ENCODE measurements around the gene PHF21B.
A peak's percentile ranks its signal among the peaks of the same experiment; 100 is the strongest.

Gene PHF21B

DNA sequence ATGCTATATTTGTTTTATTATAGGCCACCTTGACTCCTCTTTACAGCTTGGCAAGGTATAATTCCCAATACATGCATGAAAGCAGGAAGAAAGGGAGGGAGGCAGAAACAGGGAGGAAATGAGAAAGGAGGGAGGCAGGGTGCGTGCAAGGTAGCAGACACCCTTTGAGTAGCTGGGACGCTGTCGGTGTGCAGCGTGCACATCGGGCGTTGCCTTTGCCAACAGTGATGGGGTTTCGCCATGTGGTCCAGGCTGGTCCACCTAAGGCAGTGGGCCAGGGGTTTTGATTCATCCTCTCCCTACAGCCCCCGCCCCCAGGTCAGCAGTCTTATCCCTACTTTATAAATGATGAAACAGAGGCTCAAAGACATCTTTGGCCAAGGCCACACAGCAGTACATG lies 25.0 kb upstream of the PHF21B start:
- no peaks in the 10 kb centered on the region for H3K36me3 Mint-ChIP-seq (ENCODE audit: insufficient read depth)
- no peaks in the 10 kb centered on the region for H3K4me1 Mint-ChIP-seq (ENCODE audit: low read depth in 2 of 2)
- DNase-seq = no peak
- ATAC-seq (replicated peaks) = no peak
- no peaks in the 10 kb centered on the region for H3K9me3 Mint-ChIP-seq
- H3K4me3 Mint-ChIP-seq = no peak overlapping the region
- H3K27ac Mint-ChIP-seq = no peak overlapping the region
- peaks cover 31 to 65% of the 10 kb centered on the region in 2 donors for H3K27me3 Mint-ChIP-seq

DNA sequence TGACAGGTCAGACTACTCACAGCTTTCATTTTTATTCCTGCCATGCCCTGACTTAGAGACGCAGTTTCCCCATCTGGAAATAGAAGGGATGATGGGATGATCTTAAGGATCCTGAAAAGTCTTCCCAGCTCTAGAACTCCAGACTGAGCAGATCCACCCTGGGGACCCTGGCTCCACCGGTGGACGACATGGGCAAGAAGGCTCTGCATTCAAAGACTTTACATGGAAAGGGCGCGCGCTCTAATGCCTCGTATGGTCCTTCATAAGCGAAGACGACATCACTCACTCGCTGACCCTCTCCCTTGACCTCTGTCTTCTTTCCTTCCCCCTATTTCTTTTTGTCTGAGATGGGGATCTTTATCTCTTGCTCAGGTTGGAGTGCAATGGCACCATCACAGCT lies 24.4 kb upstream of the PHF21B start:
- no peak overlapping the region for H3K27ac Mint-ChIP-seq
- H3K4me1 Mint-ChIP-seq (ENCODE audit: low read depth in 2 of 2) = no peaks in the 10 kb centered on the region
- no peaks in the 10 kb centered on the region for H3K36me3 Mint-ChIP-seq (ENCODE audit: insufficient read depth)
- H3K27me3 Mint-ChIP-seq = peaks cover 36 to 69% of the 10 kb centered on the region in 2 donors
- DNase-seq = no peak
- H3K4me3 Mint-ChIP-seq = no peak overlapping the region
- ATAC-seq (replicated peaks) = no peak
- H3K9me3 Mint-ChIP-seq = no peaks in the 10 kb centered on the region

DNA sequence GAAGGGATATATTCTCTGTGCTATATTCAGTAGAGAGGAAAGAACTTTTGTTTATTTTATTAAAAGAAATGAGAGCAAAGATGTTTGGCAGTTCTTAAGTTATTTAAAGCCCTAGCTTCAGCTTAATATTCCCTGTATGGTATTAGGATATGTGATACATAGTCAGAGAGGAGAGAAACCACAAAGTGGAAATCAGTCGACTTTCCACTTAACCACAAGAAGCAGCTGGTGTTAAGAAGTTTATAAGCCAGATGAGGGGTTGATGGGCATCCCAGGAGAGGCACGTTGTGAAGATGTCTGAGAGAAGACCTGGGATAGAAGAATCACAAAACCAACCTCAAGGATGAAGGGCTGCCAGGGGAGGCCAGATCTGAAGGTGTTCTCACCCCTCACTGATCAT lies 23.3 kb upstream of the PHF21B start:
- Mint-ChIP-seq H3K9me3 (no peaks in the 10 kb centered on the region), H3K27ac (no peak overlapping the region), H3K4me3 (no peak overlapping the region), H3K36me3 (ENCODE audit: insufficient read depth) (no peaks in the 10 kb centered on the region), H3K4me1 (ENCODE audit: low read depth in 2 of 2) (no peaks in the 10 kb centered on the region), H3K27me3 (peaks cover 27 to 68% of the 10 kb centered on the region in 2 donors)
- DNase-seq (no peak), ATAC-seq (replicated peaks) (no peak)

DNA sequence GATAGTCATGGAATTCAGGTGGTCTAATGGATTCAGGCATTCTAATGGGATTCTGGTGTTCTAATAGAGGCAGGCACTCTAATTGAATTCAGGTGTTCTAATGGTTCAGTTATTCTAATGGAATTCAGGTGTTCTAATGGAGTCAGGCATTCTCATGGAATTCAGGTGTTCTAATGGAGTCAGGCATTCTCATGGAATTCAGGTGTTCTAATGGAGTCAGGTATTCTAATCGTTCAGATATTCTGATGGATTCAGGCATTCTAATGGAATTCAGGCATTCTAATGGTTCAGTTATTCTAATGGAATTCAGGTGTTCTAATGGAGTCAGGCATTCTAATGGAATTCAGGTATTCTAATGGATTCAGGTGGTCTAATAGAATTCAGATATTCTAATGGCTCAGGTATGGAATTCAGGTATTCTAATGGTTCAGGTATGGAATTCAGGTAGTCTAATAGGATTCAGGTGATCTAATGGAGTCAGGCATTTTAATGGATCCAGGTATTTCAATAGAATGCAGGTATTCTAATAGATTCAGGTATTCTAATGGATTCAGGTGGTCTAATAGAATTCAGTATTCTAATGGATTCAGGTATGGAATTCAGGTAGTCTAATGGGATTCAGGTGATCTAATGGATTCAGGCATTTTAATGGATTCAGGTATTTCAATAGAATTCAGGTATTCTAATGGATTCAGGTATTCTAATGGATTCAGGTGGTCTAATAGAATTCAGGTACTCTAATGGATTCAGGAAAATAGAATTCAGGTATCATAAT lies 22.0 kb upstream of the PHF21B start:
- H3K9me3 Mint-ChIP-seq = no peaks in the 10 kb centered on the region
- peaks cover 17 to 63% of the 10 kb centered on the region in 2 donors for H3K27me3 Mint-ChIP-seq
- no peak for ATAC-seq (replicated peaks)
- peaks cover 3% of the 10 kb centered on the region for H3K36me3 Mint-ChIP-seq (ENCODE audit: insufficient read depth)
- no peaks in the 10 kb centered on the region for H3K4me1 Mint-ChIP-seq (ENCODE audit: low read depth in 2 of 2)
- no peak overlapping the region for H3K27ac Mint-ChIP-seq
- H3K4me3 Mint-ChIP-seq = no peak overlapping the region
- no peak for DNase-seq

DNA sequence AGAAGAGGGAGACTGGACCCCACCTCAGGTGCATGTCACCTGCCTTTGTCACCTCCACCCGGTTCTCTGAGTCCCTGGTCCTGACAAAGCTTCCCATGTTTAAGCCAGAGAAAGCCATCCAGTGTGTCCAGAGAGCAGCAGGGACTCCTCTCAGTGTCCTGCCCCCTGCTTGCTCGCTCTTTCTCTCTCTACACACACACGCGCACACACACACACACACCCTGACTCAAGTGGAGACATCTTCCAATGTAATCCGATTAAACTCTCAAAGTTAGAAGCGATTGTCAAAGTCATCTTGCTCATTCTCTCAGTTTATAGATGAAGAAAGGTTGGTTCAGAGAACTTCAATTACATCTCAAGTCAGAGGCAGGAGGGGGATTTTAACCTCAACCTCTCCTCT lies 19.7 kb upstream of the PHF21B start:
- ATAC-seq (replicated peaks) = no peak
- no peaks in the 10 kb centered on the region for H3K9me3 Mint-ChIP-seq
- no peaks in the 10 kb centered on the region for H3K4me1 Mint-ChIP-seq (ENCODE audit: low read depth in 2 of 2)
- H3K36me3 Mint-ChIP-seq (ENCODE audit: insufficient read depth) = peaks cover 6% of the 10 kb centered on the region
- DNase-seq = no peak
- H3K27me3 Mint-ChIP-seq = peaks cover 31 to 62% of the 10 kb centered on the region in 2 donors
- no peak overlapping the region for H3K4me3 Mint-ChIP-seq
- H3K27ac Mint-ChIP-seq = no peak overlapping the region

DNA sequence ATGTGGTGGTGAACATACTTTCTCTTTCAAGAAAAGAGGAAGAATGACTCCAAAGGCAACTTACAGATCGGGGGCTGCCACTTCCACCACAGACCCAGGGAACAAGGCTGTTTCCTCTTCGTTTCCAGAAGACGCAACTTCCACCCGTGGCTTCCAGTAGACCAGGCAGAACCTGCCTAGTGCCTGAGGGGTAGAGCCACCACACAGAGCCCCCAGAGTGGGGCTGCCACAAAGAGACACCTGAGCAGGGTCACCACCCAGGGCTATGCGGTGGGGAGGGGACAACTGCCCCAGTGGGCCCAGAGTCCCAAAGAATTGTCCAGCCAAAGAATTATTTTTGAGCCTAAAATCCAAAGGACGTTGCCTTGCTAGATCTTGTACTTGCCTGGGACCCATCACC lies 16.7 kb upstream of the PHF21B start:
- Mint-ChIP-seq H3K27ac (no peak overlapping the region), H3K4me1 (ENCODE audit: low read depth in 2 of 2) (no peaks in the 10 kb centered on the region), H3K4me3 (no peak overlapping the region), H3K9me3 (no peaks in the 10 kb centered on the region), H3K27me3 (peaks cover 44 to 79% of the 10 kb centered on the region in 2 donors), H3K36me3 (ENCODE audit: insufficient read depth) (peaks cover 6% of the 10 kb centered on the region)
- DNase-seq = no peak
- no peak for ATAC-seq (replicated peaks)

DNA sequence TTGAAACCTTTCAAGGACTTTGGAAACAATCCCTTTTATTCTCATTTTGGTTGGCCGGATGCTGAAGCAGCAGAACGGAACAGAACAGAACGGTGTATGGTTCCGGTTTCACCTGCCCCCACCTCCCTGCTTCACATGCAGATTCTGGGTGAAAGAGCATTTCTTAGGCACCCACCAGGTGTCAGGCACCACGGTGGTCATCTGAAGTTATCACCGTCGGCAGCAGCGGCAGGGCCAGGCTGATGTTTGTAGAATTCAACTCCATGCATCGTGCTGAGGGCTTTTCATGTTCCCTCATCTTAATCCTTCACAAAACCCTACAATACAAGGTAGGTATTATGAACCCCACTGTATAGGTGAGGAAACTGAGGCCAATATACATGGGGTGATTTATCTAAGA lies 13.6 kb upstream of the PHF21B start:
- H3K36me3 Mint-ChIP-seq (ENCODE audit: insufficient read depth) = peaks cover 6% of the 10 kb centered on the region

DNA sequence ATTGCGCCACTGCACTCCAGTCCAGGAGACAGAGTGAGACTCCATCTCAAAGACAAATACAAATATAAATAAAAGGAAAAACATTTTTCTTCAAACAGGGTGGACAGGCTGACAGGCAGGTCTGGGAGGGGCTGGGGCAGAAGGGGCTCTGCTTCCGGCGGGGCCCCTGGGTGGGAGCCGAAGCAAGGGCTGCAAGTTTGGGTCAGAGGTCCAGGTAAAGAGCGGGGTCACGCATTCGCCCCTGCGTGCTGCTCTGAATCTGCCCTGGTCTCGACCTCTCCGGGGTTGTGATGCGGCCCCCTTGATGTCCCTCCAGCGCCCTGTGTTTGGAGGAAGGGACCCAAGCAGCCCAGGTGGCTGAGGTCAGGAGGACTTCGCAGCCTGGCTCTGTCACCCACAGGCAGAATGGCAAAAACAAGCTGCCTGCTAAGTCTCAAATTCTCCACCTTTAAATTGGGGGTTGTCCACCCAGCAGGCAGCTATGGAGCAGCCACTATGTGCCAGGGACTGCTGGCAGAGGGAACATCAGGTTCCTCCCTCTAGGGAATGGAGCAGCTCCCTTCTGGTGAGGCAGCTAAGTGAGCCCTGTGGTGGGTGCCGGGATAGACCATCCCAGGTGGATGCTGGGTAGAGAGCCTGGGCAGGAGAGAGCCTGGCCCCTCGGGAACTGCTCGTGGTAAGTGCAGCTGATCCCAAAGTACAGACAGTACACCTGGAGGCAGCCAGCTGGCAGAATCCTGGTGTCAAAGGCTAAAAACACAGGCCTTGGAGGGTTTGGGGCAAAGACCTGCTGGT lies 10.3 kb upstream of the PHF21B start:
- DNase-seq (no peak), ATAC-seq (replicated peaks) (no peak)
- H3K4me1 Mint-ChIP-seq (ENCODE audit: low read depth in 2 of 2) = no peaks in the 10 kb centered on the region
- H3K27ac Mint-ChIP-seq = no peak overlapping the region
- no peaks in the 10 kb centered on the region for H3K9me3 Mint-ChIP-seq
- H3K27me3 Mint-ChIP-seq = peaks cover 56 to 87% of the 10 kb centered on the region in 2 donors
- H3K4me3 Mint-ChIP-seq = no peak overlapping the region
- H3K36me3 Mint-ChIP-seq (ENCODE audit: insufficient read depth) = no peaks in the 10 kb centered on the region

More for the DNA sequence above, 13.6 kb upstream of the PHF21B start:
- H3K27ac Mint-ChIP-seq = no peak overlapping the region
- DNase-seq (no peak), ATAC-seq (replicated peaks) (no peak)
- no peaks in the 10 kb centered on the region for H3K4me1 Mint-ChIP-seq (ENCODE audit: low read depth in 2 of 2)
- H3K9me3 Mint-ChIP-seq = no peaks in the 10 kb centered on the region
- no peak overlapping the region for H3K4me3 Mint-ChIP-seq
- H3K27me3 Mint-ChIP-seq = peaks cover 50 to 87% of the 10 kb centered on the region in 2 donors

DNA sequence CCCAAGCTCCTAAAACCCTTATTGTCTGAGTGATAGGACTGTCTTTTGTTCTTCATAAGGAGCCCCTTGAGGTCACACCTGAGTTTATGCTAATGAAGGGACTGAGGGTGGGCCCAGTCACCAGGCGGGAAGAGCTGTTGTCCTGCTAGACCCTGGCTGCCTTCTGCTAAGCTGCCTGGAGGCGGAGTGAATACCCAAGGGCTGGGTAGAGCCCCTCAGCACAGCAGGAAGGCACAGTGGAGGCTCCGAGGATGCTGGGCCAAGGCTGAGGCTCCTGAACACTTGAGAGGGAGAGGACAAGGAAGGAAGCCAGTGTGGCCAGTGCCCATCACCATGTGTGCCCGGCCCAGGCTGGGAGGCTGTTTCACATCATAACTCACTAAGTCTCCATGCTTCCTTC lies 4.8 kb upstream of the PHF21B start:
- Mint-ChIP-seq H3K9me3 (no peaks in the 10 kb centered on the region), H3K27me3 (peaks cover 61 to 88% of the 10 kb centered on the region in 2 donors), H3K4me3 (no peak overlapping the region), H3K4me1 (ENCODE audit: low read depth in 2 of 2) (peaks cover 8 to 9% of the 10 kb centered on the region in 2 donors), H3K36me3 (ENCODE audit: insufficient read depth) (no peaks in the 10 kb centered on the region), H3K27ac (no peak overlapping the region)
- no peak for DNase-seq
- no peak for ATAC-seq (replicated peaks)

DNA sequence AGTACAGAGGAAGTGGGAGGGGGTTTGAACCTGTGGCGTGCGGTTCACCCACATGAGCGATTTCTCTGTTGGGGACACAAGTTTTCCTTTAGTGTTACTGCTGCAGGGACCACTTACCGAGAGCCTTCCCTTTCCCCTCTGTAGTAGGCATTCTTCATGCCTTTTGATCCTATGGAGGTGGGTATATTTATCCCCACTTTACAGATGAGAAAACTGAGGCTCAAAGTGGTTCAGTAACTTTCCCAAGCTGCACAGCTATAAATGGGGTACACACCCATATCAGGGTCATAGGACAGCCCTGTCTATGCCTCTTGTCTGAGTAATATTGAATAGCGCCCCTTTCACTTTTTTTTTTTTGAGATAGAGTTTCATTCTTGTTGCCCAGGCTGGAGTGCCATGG lies 3.3 kb upstream of the PHF21B start:
- H3K9me3 Mint-ChIP-seq = no peaks in the 10 kb centered on the region
- peaks cover 56 to 72% of the 10 kb centered on the region in 2 donors for H3K27me3 Mint-ChIP-seq
- no peak for DNase-seq
- ATAC-seq (replicated peaks) = no peak
- no peak overlapping the region for H3K27ac Mint-ChIP-seq
- H3K4me3 Mint-ChIP-seq = no peak overlapping the region
- H3K36me3 Mint-ChIP-seq (ENCODE audit: insufficient read depth) = no peaks in the 10 kb centered on the region
- H3K4me1 Mint-ChIP-seq (ENCODE audit: low read depth in 2 of 2) = peaks cover 8 to 9% of the 10 kb centered on the region in 2 donors

DNA sequence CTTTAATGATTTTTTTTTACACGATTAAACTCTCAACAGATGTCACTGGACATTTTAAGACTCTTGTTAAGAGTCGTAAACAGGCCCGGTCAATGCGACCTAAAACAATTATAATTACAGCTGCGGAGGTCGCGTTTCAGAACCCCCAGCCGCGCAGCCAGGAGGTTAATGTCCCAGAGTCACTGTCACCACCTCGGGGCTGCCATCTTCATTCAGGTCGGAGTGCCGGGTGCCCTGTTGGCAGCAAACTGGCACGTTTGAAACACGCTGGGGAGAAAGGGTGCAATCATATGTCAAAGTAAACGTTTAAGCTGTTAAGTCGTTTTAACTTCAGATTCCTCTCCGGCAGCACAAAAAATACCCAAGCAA lies 711 bp upstream of the PHF21B start:
- no peak for ATAC-seq (replicated peaks)
- H3K36me3 Mint-ChIP-seq (ENCODE audit: insufficient read depth) = no peaks in the 10 kb centered on the region
- H3K4me3 Mint-ChIP-seq = peak overlapping the region; percentile 85 to 91
- no peak overlapping the region for H3K27ac Mint-ChIP-seq
- H3K4me1 Mint-ChIP-seq (ENCODE audit: low read depth in 2 of 2) = peaks cover 9 to 11% of the 10 kb centered on the region in 2 donors
- DNase-seq = no peak
- peaks cover 54 to 61% of the 10 kb centered on the region in 2 donors for H3K27me3 Mint-ChIP-seq
- H3K9me3 Mint-ChIP-seq = no peaks in the 10 kb centered on the region

DNA sequence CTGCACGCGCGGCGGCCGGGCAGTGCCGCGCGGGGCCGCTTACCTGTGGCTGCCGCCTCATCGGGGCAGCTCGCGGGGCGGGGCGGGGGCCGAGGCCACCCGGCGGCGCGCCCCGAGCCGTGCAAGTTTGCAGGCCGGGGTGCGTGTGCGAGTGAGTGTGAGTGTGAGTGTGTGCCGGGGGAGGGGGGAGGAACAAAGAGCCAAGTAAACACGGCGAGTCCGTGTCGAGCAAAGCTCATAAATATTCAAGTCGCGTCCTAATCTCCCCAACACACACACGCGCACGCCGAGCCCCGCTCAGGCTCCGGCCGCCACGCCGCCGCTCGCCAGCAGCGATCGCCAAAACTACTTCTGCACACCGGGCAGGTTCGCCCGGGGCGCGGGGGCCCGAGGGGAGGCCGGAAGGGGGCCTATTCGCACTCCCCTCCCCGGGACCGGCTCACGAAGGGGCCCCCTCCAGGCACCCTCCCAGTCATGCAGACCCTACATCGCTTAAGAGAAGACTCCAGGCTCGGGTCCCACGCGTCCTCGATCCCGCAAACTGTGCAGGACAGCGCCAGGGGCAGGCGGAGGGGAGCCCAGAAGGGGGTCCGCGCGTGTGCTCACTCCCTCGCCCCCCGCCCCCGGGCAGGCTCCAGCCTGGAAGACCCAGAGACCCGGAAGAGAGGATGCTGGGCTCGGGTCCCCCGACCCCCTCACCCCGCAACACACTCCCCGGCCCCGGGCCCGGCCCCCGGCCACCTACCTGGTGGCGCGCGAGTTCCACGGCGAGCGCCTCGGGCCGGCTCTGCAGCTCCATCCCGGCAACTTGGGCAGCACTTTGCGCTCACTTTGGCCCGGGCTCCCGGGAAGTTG lies 827 bp downstream of the PHF21B start:
- Mint-ChIP-seq H3K27ac (no peak overlapping the region), H3K4me1 (ENCODE audit: low read depth in 2 of 2) (peaks cover 9 to 11% of the 10 kb centered on the region in 2 donors), H3K4me3 (peak overlapping the region in 1 of 2 donors; percentile 18), H3K27me3 (peaks cover 61 to 66% of the 10 kb centered on the region in 2 donors), H3K36me3 (ENCODE audit: insufficient read depth) (no peaks in the 10 kb centered on the region), H3K9me3 (no peaks in the 10 kb centered on the region)
- ATAC-seq (replicated peaks) (no peak), DNase-seq (no peak)

DNA sequence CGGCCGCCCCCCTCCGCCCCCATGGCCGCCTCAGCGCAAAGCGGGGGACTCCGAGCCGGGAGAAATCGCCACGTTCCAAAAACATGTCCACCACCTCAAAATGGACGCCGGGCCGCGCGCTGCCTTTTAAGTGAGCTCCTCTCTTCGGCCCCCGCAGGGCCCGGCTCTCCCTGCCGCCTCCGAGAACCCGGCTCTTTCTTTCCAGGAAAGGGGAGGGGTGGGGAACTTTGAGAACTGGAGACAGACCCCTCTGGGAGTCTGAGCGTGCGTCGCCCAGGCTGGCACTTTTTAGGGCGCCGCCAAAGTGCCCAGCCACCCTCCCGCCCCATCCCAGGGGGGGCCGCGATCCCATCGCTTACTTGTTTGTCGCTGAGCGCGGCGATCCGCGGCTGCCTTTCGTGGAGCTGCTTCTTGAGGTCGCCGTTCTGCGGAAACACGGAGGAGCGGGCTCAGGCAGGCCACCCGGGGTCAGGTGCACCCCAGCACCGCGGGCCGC lies 1.6 kb downstream of the PHF21B start:
- Mint-ChIP-seq H3K4me1 (ENCODE audit: low read depth in 2 of 2) (peaks cover 9 to 11% of the 10 kb centered on the region in 2 donors), H3K9me3 (no peaks in the 10 kb centered on the region), H3K27ac (no peak overlapping the region), H3K27me3 (peaks cover 67 to 69% of the 10 kb centered on the region in 2 donors), H3K36me3 (ENCODE audit: insufficient read depth) (no peaks in the 10 kb centered on the region), H3K4me3 (peak overlapping the region; percentile 29 to 31)
- ATAC-seq (replicated peaks) = no peak
- no peak for DNase-seq
